Posterior vena cava (tissue), 2 donors: ENCODE data around the gene NR1D1. TPM values are rescaled to one million over a fixed set of nuclear protein-coding genes. Genes with fewer than 3 reads are reported as not detected.

Source experiments
- DNase-seq: peaks from one replicate; pipeline ENCODE4 v3.0.0-alpha.2; 2020; ENCODE audit warnings: low spot score
- intact Hi-C, 2 donors: fragments of 100-400 bp; cut with DNase I; formaldehyde crosslinking; loops; one replicate each; pipeline versions ENCODE4 v1.14.1 to v1.14.2; 2022 to 2023
- total RNA-seq, 2 donors: library from RNA; stranded (reverse); fragmentation: NEBNext Ultra II Directional; extraction: Animal tissue kit (Norgen Biotek cat#: 25700); gene quantifications; one replicate each; pipeline ENCODE4 v1.2.1, GENCODE V29; 2021
- donor health status: DM: yes; HTN: yes; CAD: no.
- donor health status: DM: yes; HTN: yes; CAD: no.

Gene NR1D1
- total RNA-seq, 2 donors from 2014 or later, result 20.2 to 24.2 TPM

- DNase-seq, result peak; percentile 96
- intact Hi-C loops, result loop anchor here in 1 of 2 donors (10.0 kb wide), 1 partner anchor 49 kb away; the partner anchor contains the start of gene THRA
Observed at GRCh38 chr17:40113110-40113906, 12.9 kb upstream of the NR1D1 start.

- peak; percentile 66 for DNase-seq
- intact Hi-C loops, result loop anchor here in 1 of 2 donors (10.0 kb wide), 1 partner anchor 48 kb away; the partner anchor contains the start of gene THRA
Observed at GRCh38 chr17:40112718-40113109, 12.3 kb upstream of the NR1D1 start.

GRCh38 chr17:40112191-40112711 is 11.9 kb upstream of the NR1D1 start:
- DNase-seq, result peak; percentile 18
- intact Hi-C loops, result loop anchor here in 1 of 2 donors (10.0 kb wide), 1 partner anchor 47 kb away; the partner anchor contains the start of gene THRA

GRCh38 chr17:40111221-40112128 is 11.1 kb upstream of the NR1D1 start:
- DNase-seq, result peak; percentile 96
- intact Hi-C loops, result loop anchor here in 1 of 2 donors (10.0 kb wide), 1 partner anchor 47 kb away; the partner anchor contains the start of gene THRA

- DNase-seq, result peak; percentile 51
- intact Hi-C loops, result loop anchor here in 1 of 2 donors (10.0 kb wide), 1 partner anchor 45 kb away; the partner anchor contains the start of gene THRA
Observed at GRCh38 chr17:40110026-40110845, 9.8 kb upstream of the NR1D1 start.

- intact Hi-C loops, result no loop called here
- no peak for DNase-seq
Observed at GRCh38 chr17:40108970-40109824, 8.8 kb upstream of the NR1D1 start.

- intact Hi-C loops, result no loop called here
- no peak for DNase-seq
Observed at GRCh38 chr17:40107522-40108174, 7.3 kb upstream of the NR1D1 start.

GRCh38 chr17:40106760-40107521 is 6.6 kb upstream of the NR1D1 start:
- no peak for DNase-seq
- intact Hi-C loops, result no loop called here

GRCh38 chr17:40105861-40106759 is 5.7 kb upstream of the NR1D1 start:
- no peak for DNase-seq
- intact Hi-C loops, result no loop called here

GRCh38 chr17:40104594-40105486 is 4.5 kb upstream of the NR1D1 start:
- DNase-seq, result no peak
- intact Hi-C loops, result no loop called here

- no peak for DNase-seq
- intact Hi-C loops, result no loop called here
Observed at GRCh38 chr17:40103688-40104087, 3.3 kb upstream of the NR1D1 start.

- no peak for DNase-seq
- intact Hi-C loops, result no loop called here
Observed at GRCh38 chr17:40103071-40103661, 2.8 kb upstream of the NR1D1 start.

GRCh38 chr17:40101367-40102210 is 1.2 kb upstream of the NR1D1 start:
- no peak for DNase-seq
- intact Hi-C loops, result no loop called here
